ENCODE results near the gene AGBL1.

DNA sequence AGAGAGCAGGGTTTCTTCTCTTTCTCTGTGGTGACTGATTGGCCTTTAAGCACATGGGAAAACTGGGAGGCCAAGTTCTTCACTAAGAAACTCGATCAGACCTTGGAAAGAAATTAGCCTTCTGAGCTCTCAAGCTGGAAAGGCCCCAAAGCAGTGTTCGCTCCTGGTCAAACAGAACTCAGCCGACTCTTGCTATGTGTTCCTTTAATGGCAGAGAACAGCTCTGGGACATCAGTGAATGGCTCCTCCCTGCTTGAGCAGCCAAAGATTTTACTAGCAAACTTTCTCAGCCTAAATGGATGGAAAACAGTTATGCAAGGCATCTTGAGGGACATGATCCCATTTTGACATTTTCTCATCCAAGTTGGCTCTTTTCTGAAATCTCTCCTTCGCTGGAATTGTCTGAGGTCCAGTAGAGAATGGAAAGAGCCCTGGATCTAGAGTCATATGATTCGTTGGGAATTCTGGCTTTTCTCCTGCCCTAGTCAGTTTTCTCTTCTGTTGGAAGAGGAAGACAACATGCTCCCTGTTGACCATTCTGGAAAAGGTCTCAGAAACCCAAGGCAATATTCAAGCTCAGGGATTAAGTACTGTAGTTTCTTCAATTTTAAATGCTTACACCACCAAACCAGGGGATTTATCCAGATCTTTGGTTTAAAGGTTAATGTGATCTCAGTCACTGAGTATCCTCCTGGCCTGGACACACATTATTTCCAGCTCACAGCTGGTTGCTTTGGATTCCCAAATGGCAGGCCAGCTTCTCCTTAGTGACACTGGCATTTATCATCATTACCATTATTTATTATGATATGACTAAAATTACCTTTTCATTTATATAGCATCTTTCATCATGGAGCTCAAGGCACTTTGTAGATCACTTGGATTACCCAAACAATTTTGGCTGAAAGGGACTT lies 319.6 kb downstream of the AGBL1 start:
- TF ChIP-seq, protein P1, sequence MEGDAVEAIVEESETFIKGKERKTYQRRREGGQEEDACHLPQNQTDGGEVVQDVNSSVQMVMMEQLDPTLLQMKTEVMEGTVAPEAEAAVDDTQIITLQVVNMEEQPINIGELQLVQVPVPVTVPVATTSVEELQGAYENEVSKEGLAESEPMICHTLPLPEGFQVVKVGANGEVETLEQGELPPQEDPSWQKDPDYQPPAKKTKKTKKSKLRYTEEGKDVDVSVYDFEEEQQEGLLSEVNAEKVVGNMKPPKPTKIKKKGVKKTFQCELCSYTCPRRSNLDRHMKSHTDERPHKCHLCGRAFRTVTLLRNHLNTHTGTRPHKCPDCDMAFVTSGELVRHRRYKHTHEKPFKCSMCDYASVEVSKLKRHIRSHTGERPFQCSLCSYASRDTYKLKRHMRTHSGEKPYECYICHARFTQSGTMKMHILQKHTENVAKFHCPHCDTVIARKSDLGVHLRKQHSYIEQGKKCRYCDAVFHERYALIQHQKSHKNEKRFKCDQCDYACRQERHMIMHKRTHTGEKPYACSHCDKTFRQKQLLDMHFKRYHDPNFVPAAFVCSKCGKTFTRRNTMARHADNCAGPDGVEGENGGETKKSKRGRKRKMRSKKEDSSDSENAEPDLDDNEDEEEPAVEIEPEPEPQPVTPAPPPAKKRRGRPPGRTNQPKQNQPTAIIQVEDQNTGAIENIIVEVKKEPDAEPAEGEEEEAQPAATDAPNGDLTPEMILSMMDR (IDR thresholded peaks at IDR 0.05), result no peak
- TF ChIP-seq EZH2 (IDR thresholded peaks at IDR 0.05) (no peak), EZH2phosphoT487 (IDR thresholded peaks at IDR 0.05) (no peak)

Measured in neural progenitor cell (in vitro differentiated cells).